Stomach (tissue), 4 donors: ENCODE data around the gene IGF1R.

ENCODE experiments used
- EP300 ChIP-seq: sonication (generic); formaldehyde crosslinking; IDR thresholded peaks from one replicate; pipeline ENCODE4 v1.6.1; 2017; ENCODE audit warnings: antibody characterized with exemption
- POLR2A ChIP-seq, 4 donors: fragments of 450-650 bp; IDR thresholded peaks; one replicate each; pipeline ENCODE4 v1.6.1; 2016; ENCODE audit warnings: antibody characterized with exemption in 4 of 4, control low read depth in 2 of 4, mild to moderate bottlenecking in 1 of 4, moderate library complexity in 1 of 4
- POLR2AphosphoS5 ChIP-seq, 3 donors: sonication (generic); formaldehyde crosslinking; IDR thresholded peaks; one replicate each; pipeline ENCODE4 v1.6.1; 2016; ENCODE audit warnings: antibody characterized with exemption in 3 of 3
- TF ChIP-seq, protein P1 (sequence below), 7 experiments: fragments of 450-650 bp in 4 of 7; fragments of 200-600 bp in 3 of 7; sonication (generic) in 3 of 7; IDR thresholded peaks; one replicate each; pipeline ENCODE4 v1.5.1; 2016 to 2019; ENCODE audit warnings: antibody characterized with exemption in 7 of 7, control low read depth in 2 of 7, mild to moderate bottlenecking in 1 of 7

- TF ChIP-seq, protein P1, sequence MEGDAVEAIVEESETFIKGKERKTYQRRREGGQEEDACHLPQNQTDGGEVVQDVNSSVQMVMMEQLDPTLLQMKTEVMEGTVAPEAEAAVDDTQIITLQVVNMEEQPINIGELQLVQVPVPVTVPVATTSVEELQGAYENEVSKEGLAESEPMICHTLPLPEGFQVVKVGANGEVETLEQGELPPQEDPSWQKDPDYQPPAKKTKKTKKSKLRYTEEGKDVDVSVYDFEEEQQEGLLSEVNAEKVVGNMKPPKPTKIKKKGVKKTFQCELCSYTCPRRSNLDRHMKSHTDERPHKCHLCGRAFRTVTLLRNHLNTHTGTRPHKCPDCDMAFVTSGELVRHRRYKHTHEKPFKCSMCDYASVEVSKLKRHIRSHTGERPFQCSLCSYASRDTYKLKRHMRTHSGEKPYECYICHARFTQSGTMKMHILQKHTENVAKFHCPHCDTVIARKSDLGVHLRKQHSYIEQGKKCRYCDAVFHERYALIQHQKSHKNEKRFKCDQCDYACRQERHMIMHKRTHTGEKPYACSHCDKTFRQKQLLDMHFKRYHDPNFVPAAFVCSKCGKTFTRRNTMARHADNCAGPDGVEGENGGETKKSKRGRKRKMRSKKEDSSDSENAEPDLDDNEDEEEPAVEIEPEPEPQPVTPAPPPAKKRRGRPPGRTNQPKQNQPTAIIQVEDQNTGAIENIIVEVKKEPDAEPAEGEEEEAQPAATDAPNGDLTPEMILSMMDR (IDR thresholded peaks at IDR 0.05), result no peak
- no peak for TF ChIP-seq POLR2A (IDR thresholded peaks at IDR 0.05)
- no peak for TF ChIP-seq EP300
- no peak for TF ChIP-seq POLR2AphosphoS5 (IDR thresholded peaks at IDR 0.05)
Observed at GRCh38 chr15:99010768-99011167, 362.4 kb downstream of the IGF1R start.
